ENCODE measurements around the gene ZNF281.
"Not testable (repeated sequence)": the region's sequence is repeated elsewhere in the genome, so short reads cannot be mapped to it uniquely, and the experiment has no call there.

The ZNF281 gene

GRCh38 chr1:200429221-200429751 lies 19.4 kb upstream of the ZNF281 start:
- DNase-seq (ENCODE audit: low spot score): no peak

- no peak for DNase-seq (ENCODE audit: low spot score)
Observed at GRCh38 chr1:200428482-200429205, 18.8 kb upstream of the ZNF281 start.

GRCh38 chr1:200427744-200428143 lies 17.9 kb upstream of the ZNF281 start:
- DNase-seq (ENCODE audit: low spot score): no peak

- no peak for DNase-seq (ENCODE audit: low spot score)
Observed at GRCh38 chr1:200426196-200426595, 16.4 kb upstream of the ZNF281 start.

- DNase-seq (ENCODE audit: low spot score): no peak
Observed at GRCh38 chr1:200423235-200423634, 13.4 kb upstream of the ZNF281 start.

- no peak for DNase-seq (ENCODE audit: low spot score)
Observed at GRCh38 chr1:200422211-200422610, 12.4 kb upstream of the ZNF281 start.

GRCh38 chr1:200415789-200416593 lies 6.2 kb upstream of the ZNF281 start:
- DNase-seq (ENCODE audit: low spot score): no peak

GRCh38 chr1:200415227-200415626 lies 5.4 kb upstream of the ZNF281 start:
- DNase-seq (ENCODE audit: low spot score): no peak

GRCh38 chr1:200414657-200415056 lies 4.8 kb upstream of the ZNF281 start:
- DNase-seq (ENCODE audit: low spot score): no peak

GRCh38 chr1:200413766-200414165 lies 3.9 kb upstream of the ZNF281 start:
- not testable (repeated sequence) for DNase-seq (ENCODE audit: low spot score)

GRCh38 chr1:200411406-200412257 lies 1.8 kb upstream of the ZNF281 start:
- DNase-seq (ENCODE audit: low spot score): no peak

- DNase-seq (ENCODE audit: low spot score): no peak
Observed at GRCh38 chr1:200410566-200410878, 686 bp upstream of the ZNF281 start.

- no peak for DNase-seq (ENCODE audit: low spot score)
Observed at GRCh38 chr1:200409203-200409760, 554 bp downstream of the ZNF281 start.

GRCh38 chr1:200406161-200406797 lies 3.6 kb downstream of the ZNF281 start:
- DNase-seq (ENCODE audit: low spot score): no peak

GRCh38 chr1:200405264-200405663 lies 4.6 kb downstream of the ZNF281 start:
- no peak for DNase-seq (ENCODE audit: low spot score)

GRCh38 chr1:200401708-200402107 lies 8.1 kb downstream of the ZNF281 start:
- no peak for DNase-seq (ENCODE audit: low spot score)

- DNase-seq (ENCODE audit: low spot score): no peak
Observed at GRCh38 chr1:200401263-200401662, 8.6 kb downstream of the ZNF281 start.

- DNase-seq (ENCODE audit: low spot score): no peak
Observed at GRCh38 chr1:200400556-200400955, 9.3 kb downstream of the ZNF281 start.

- no peak for DNase-seq (ENCODE audit: low spot score)
Observed at GRCh38 chr1:200399860-200400259, 10.0 kb downstream of the ZNF281 start.

- no peak for DNase-seq (ENCODE audit: low spot score)
Observed at GRCh38 chr1:200398373-200398772, 11.5 kb downstream of the ZNF281 start.

GRCh38 chr1:200392625-200393185 lies 17.1 kb downstream of the ZNF281 start:
- DNase-seq (ENCODE audit: low spot score): no peak

All from cerebellar cortex (tissue), 1 donor.